Measurements from ENCODE around the gene LRRC49. TPM values are rescaled to one million over a fixed set of nuclear protein-coding genes. Genes with fewer than 3 reads are reported as not detected.
"Not testable (repeated sequence)": the region's sequence is repeated elsewhere in the genome, so short reads cannot be mapped to it uniquely, and the experiment has no call there.

The LRRC49 gene
- total RNA-seq, 3 donors from 2014 or later = not detected

DNA sequence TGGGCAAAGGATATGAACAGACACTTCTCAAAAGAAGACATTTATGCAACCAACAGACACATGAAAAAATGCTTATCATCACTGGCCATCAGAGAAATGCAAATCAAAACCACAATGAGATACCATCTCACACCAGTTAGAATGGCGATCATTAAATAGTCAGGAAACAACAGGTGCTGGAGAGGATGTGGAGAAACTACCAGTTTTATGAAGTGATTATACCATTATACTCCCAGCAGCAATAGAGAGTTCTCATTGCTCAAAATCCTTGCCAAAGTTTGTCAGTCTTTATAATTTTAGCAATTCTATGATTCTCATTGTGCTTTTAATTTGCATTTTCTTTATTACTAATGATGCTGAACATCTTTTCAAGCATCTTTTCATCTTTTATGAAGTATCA lies 34.3 kb downstream of the LRRC49 start:
- ATAC-seq; H3K4me3 Mint-ChIP-seq; H3K4me1 Mint-ChIP-seq (ENCODE audit: low read depth); DNase-seq; H3K9me3 Mint-ChIP-seq; H3K36me3 Mint-ChIP-seq (ENCODE audit: insufficient read depth): not testable (repeated sequence)
- peaks cover 34% of the 10 kb centered on the region for H3K27me3 Mint-ChIP-seq (ENCODE audit: low read depth)

GRCh38 chr15:70931821-70932220 lies 39.2 kb downstream of the LRRC49 start:
- H3K9me3 Mint-ChIP-seq = no peaks in the 10 kb centered on the region
- ATAC-seq (no peak), DNase-seq (no peak)
- no peaks in the 10 kb centered on the region for H3K36me3 Mint-ChIP-seq (ENCODE audit: insufficient read depth)
- H3K4me1 Mint-ChIP-seq (ENCODE audit: low read depth) = no peaks in the 10 kb centered on the region
- peaks cover 32% of the 10 kb centered on the region for H3K27me3 Mint-ChIP-seq (ENCODE audit: low read depth)
- no peak overlapping the region for H3K4me3 Mint-ChIP-seq

GRCh38 chr15:70932397-70932796 lies 39.8 kb downstream of the LRRC49 start:
- Mint-ChIP-seq H3K27me3 (ENCODE audit: low read depth) (peaks cover 32% of the 10 kb centered on the region), H3K4me1 (ENCODE audit: low read depth) (no peaks in the 10 kb centered on the region), H3K36me3 (ENCODE audit: insufficient read depth) (no peaks in the 10 kb centered on the region), H3K9me3 (no peaks in the 10 kb centered on the region), H3K4me3 (no peak overlapping the region)
- no peak for DNase-seq
- ATAC-seq = no peak

DNA sequence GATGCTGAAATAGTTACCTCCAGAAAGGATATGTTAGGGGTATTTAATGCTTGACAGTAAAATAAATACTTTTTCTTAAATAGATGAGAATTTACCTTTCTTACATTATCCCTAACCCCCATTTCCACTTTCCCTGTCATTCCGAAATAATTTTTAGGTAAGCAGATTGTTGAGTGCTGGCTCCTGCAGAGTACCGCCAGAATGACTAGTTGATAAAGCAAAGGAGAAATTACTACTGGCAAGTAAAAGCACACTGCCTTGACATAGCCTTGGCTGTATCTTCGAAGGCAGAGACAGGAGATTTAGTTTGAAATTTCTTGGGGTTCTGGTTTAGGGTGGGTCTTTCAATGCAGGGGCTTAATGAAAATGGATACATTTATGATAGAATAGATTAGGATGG lies 40.8 kb downstream of the LRRC49 start:
- no peak overlapping the region for H3K4me3 Mint-ChIP-seq
- no peaks in the 10 kb centered on the region for H3K9me3 Mint-ChIP-seq
- H3K36me3 Mint-ChIP-seq (ENCODE audit: insufficient read depth) = no peaks in the 10 kb centered on the region
- ATAC-seq (no peak), DNase-seq (no peak)
- peaks cover 28% of the 10 kb centered on the region for H3K27me3 Mint-ChIP-seq (ENCODE audit: low read depth)
- no peaks in the 10 kb centered on the region for H3K4me1 Mint-ChIP-seq (ENCODE audit: low read depth)

GRCh38 chr15:70935631-70936030 lies 43.0 kb downstream of the LRRC49 start:
- no peak overlapping the region for H3K4me3 Mint-ChIP-seq
- no peaks in the 10 kb centered on the region for H3K4me1 Mint-ChIP-seq (ENCODE audit: low read depth)
- H3K36me3 Mint-ChIP-seq (ENCODE audit: insufficient read depth) = no peaks in the 10 kb centered on the region
- no peaks in the 10 kb centered on the region for H3K9me3 Mint-ChIP-seq
- no peak for DNase-seq
- peaks cover 15% of the 10 kb centered on the region for H3K27me3 Mint-ChIP-seq (ENCODE audit: low read depth)
- ATAC-seq = no peak

DNA sequence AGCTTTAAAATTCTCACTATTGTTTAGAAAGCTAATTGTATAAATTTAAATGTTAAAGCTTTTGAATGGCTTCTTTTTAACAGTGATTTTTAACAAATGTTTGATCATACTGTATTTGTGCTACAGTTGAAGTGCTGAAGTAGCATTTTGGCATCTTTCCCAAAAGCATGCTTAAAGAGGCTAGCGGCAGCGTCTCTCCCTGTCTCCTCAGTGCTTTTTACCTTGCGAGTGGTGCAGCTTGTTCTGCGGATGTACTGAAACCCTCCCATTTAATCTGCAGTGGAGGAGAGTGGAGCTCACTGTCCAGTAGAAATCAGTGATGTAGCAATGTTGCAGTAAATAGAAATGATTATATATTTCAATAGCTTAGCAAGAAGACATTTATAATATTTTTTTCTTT lies 43.7 kb downstream of the LRRC49 start:
- Mint-ChIP-seq H3K36me3 (ENCODE audit: insufficient read depth) (no peaks in the 10 kb centered on the region), H3K4me1 (ENCODE audit: low read depth) (no peaks in the 10 kb centered on the region), H3K4me3 (no peak overlapping the region), H3K27me3 (ENCODE audit: low read depth) (peaks cover 15% of the 10 kb centered on the region), H3K9me3 (no peaks in the 10 kb centered on the region)
- ATAC-seq (no peak), DNase-seq (no peak)

DNA sequence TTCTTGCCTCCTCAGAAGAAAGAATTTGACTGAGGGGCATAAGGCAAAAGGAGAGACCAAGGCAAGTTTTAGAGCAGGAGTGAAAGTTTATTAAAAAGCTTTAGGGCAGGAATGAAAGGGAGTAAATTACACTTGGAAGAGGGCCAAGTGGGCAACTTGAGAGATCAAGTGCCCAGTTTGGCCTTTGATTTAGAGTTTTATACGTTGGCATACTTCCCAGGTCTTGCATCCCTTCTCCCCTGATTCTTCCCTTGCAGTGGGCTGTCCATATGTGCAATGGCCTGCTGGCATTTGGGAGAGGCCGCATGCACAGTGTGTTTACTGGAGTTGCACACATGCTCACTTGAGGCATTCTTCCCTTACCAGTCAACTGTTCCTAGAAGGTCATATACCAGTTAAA lies 50.7 kb downstream of the LRRC49 start:
- not testable (repeated sequence) for H3K9me3 Mint-ChIP-seq; H3K4me1 Mint-ChIP-seq (ENCODE audit: low read depth); DNase-seq; H3K36me3 Mint-ChIP-seq (ENCODE audit: insufficient read depth); H3K4me3 Mint-ChIP-seq; ATAC-seq
- H3K27me3 Mint-ChIP-seq (ENCODE audit: low read depth) = peaks cover 18% of the 10 kb centered on the region

DNA sequence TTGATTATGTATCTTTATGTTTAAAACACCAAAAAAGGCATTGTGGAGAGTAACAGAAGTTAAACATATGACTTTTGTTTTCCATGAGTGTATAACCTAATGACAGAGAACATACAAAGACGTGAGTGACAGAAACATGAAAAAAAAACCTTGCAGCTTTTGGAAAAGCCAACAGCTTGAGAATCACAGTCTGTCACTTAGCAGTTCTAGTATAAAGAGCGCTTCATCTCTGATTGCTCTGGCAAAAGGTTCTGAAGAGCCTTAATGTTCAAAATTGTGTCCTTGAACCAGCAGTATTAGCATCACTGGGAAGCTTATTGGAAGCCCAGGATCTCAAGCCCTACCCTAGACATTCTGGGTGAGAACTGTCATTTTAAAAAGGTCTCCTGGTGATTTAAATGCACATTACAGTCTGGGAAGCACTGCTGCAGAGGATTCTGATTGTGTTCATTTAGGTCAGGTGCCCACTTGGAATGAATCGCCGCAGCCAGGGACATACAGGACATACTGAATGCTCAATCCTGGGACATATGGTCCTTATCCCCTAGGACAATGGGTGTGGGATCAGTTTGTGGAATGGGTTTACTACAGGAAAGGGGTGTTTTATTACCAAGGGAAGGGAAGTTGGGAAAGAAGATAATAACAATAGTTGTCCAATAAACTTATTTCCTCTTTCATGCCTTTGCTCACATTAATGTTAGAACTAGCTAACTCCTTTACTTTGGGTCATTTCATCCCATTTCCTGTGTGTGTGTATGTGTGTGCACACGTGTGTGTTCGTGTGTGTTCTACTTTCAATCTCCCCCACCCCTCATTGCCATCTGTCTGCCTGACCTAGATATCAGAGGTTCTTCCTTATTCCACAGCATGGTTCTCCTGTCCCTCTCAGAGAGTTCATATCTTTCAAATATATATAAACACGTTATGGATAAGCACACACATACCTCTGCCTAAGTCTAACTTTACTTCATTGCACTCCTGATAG lies 55.0 kb downstream of the LRRC49 start:
- Mint-ChIP-seq H3K4me1 (ENCODE audit: low read depth) (no peaks in the 10 kb centered on the region), H3K27me3 (ENCODE audit: low read depth) (peaks cover 16% of the 10 kb centered on the region), H3K9me3 (peaks cover 13% of the 10 kb centered on the region), H3K4me3 (no peak overlapping the region), H3K36me3 (ENCODE audit: insufficient read depth) (no peaks in the 10 kb centered on the region)
- no peak for DNase-seq
- ATAC-seq = no peak

GRCh38 chr15:70950953-70951352 lies 58.3 kb downstream of the LRRC49 start:
- DNase-seq = no peak
- Mint-ChIP-seq H3K4me1 (ENCODE audit: low read depth) (no peaks in the 10 kb centered on the region), H3K27me3 (ENCODE audit: low read depth) (peaks cover 24% of the 10 kb centered on the region), H3K9me3 (peaks cover 13% of the 10 kb centered on the region), H3K4me3 (no peak overlapping the region), H3K36me3 (ENCODE audit: insufficient read depth) (no peaks in the 10 kb centered on the region)
- no peak for ATAC-seq

DNA sequence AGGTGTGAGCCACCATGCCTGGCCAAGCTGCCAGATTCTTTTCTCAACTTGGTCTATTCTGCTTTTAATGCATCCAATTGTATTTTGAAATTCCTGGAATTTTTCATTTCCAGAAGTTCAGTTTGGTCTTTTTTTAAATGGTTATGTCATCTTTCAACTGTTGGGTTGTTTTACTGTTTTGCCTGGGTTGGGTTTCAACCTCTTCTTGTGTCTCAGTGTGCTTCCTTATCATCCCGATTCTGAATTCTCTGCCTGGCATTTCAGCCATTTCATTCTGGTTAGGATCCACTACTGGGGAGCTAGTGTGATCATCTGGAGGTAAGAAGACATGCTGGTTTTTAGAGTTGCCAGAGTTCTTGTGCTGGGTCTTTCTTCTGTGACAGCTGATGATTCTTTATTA lies 61.5 kb downstream of the LRRC49 start:
- peaks cover 13% of the 10 kb centered on the region for H3K9me3 Mint-ChIP-seq
- peaks cover 27% of the 10 kb centered on the region for H3K27me3 Mint-ChIP-seq (ENCODE audit: low read depth)
- ATAC-seq (no peak), DNase-seq (no peak)
- H3K4me1 Mint-ChIP-seq (ENCODE audit: low read depth) = no peaks in the 10 kb centered on the region
- H3K36me3 Mint-ChIP-seq (ENCODE audit: insufficient read depth) = no peaks in the 10 kb centered on the region
- H3K4me3 Mint-ChIP-seq = no peak overlapping the region

DNA sequence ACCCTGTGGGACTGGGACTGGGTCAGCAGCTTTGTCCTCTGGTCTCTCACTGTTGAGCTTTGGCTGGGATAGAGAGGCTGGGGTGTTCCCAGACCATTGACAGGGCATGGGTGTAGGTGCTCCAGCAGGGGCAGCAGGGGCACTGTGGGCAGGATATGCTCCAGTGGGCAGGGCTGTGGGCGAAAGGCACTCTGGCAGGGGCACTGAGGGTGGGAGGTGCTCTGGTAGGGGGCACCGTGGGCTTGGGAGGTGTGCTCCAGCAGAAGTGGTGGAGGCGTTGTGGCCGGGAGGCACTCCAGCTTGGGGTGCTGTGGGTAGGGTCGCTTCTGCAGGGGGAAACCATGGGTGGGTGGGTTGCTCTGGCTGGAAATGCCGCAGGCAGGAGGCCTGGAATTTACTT lies 62.1 kb downstream of the LRRC49 start:
- Mint-ChIP-seq H3K36me3 (ENCODE audit: insufficient read depth) (no peaks in the 10 kb centered on the region), H3K4me3 (no peak overlapping the region), H3K27me3 (ENCODE audit: low read depth) (peaks cover 27% of the 10 kb centered on the region), H3K4me1 (ENCODE audit: low read depth) (no peaks in the 10 kb centered on the region), H3K9me3 (peaks cover 13% of the 10 kb centered on the region)
- DNase-seq = no peak
- no peak for ATAC-seq

- no peaks in the 10 kb centered on the region for H3K36me3 Mint-ChIP-seq (ENCODE audit: insufficient read depth)
- peaks cover 13% of the 10 kb centered on the region for H3K9me3 Mint-ChIP-seq
- no peak overlapping the region for H3K4me3 Mint-ChIP-seq
- ATAC-seq (no peak), DNase-seq (no peak)
- peaks cover 27% of the 10 kb centered on the region for H3K27me3 Mint-ChIP-seq (ENCODE audit: low read depth)
- no peaks in the 10 kb centered on the region for H3K4me1 Mint-ChIP-seq (ENCODE audit: low read depth)
These were observed 62.5 kb downstream of the LRRC49 start for GRCh38 chr15:70955151-70955550.

DNA sequence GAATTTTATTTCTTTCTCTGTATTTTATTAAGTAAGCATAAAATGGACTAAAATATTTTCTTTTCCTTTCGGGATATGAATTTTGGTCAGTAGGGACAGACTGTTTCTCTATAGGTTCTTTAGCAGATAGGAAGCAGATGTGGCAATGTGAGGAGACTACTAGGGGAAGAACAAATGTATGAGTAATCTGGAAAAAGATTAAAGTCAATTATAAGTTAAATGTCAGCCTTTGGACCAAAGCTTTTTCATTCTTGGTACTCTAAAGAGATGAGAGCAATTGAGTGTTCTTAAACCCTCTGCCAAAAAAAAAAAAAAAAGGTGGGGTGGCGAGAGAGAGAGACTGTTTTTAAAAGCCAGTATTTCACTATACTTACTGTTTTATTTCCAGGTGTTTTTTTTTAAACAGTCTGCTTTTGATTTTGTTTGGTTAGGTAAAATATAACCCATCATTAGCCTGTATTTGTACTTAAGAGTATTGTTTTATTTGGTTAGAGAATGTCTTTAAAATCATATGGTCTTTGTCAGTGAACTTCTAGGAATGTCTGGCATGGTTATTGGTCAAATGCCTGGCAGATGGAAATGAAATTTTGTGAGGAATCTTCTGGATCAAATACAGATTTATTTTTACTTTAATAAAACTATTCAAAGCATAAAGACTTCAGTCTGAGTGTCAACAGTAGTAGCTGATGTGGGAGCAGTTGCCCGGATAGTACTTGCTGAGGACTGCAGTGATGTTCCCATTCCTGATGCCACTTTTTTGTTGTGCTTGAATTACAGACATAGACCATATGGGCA lies 63.8 kb downstream of the LRRC49 start:
- no peaks in the 10 kb centered on the region for H3K4me1 Mint-ChIP-seq (ENCODE audit: low read depth)
- peaks cover 27% of the 10 kb centered on the region for H3K27me3 Mint-ChIP-seq (ENCODE audit: low read depth)
- peaks cover 7% of the 10 kb centered on the region for H3K9me3 Mint-ChIP-seq
- H3K4me3 Mint-ChIP-seq = no peak overlapping the region
- no peaks in the 10 kb centered on the region for H3K36me3 Mint-ChIP-seq (ENCODE audit: insufficient read depth)
- DNase-seq (no peak), ATAC-seq (no peak)

GRCh38 chr15:70962084-70962483 lies 69.5 kb downstream of the LRRC49 start:
- H3K36me3 Mint-ChIP-seq (ENCODE audit: insufficient read depth) = no peaks in the 10 kb centered on the region
- peaks cover 3% of the 10 kb centered on the region for H3K9me3 Mint-ChIP-seq

DNA sequence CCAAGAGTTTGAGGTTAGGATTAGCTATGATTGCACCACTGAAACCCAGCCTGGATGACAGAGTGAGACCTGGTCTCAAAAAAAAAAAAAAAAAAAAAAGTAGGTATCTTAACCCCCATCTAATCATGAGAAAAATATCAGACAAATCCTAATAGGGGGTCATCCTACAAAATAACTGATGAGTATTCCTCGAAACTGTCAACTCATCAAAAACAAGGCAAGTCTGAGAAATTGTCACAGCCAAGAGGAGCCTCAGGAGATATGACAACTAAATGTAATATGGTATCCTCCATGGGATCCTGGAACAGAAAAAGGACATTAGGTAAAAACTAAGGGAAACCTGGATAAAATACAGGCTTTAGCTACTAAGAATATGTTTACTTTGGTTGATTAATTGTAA lies 70.6 kb downstream of the LRRC49 start:
- no peak for ATAC-seq

More at GRCh38 chr15:70962084-70962483, 69.5 kb downstream of the LRRC49 start:
- Mint-ChIP-seq H3K4me1 (ENCODE audit: low read depth) (no peaks in the 10 kb centered on the region), H3K27me3 (ENCODE audit: low read depth) (peaks cover 7% of the 10 kb centered on the region), H3K4me3 (no peak overlapping the region)
- DNase-seq (no peak), ATAC-seq (no peak)

More for the DNA sequence above, 70.6 kb downstream of the LRRC49 start:
- DNase-seq = no peak
- Mint-ChIP-seq H3K4me1 (ENCODE audit: low read depth) (no peaks in the 10 kb centered on the region), H3K4me3 (no peak overlapping the region), H3K27me3 (ENCODE audit: low read depth) (peaks cover 4% of the 10 kb centered on the region), H3K36me3 (ENCODE audit: insufficient read depth) (no peaks in the 10 kb centered on the region), H3K9me3 (peaks cover 3% of the 10 kb centered on the region)
